GM18519 (cell line): ENCODE results near the gene EGFL8.

ENCODE experiments used
- ATAC-seq: cut with Tn5 transposase; IDR thresholded peaks from one replicate; pipeline ENCODE4 v1.9.1; 2021; ENCODE audit warnings: mild to moderate bottlenecking, moderate library complexity; ENCODE audit not compliant: unreplicated experiment, low FRiP score

EGFL8 gene

GRCh38 chr6:32216285-32216684 is 51.9 kb downstream of the EGFL8 start:
- no peak for ATAC-seq

GRCh38 chr6:32216998-32217397 is 52.6 kb downstream of the EGFL8 start:
- ATAC-seq, result no peak
